ENCODE results near the gene C19orf73.

DNA sequence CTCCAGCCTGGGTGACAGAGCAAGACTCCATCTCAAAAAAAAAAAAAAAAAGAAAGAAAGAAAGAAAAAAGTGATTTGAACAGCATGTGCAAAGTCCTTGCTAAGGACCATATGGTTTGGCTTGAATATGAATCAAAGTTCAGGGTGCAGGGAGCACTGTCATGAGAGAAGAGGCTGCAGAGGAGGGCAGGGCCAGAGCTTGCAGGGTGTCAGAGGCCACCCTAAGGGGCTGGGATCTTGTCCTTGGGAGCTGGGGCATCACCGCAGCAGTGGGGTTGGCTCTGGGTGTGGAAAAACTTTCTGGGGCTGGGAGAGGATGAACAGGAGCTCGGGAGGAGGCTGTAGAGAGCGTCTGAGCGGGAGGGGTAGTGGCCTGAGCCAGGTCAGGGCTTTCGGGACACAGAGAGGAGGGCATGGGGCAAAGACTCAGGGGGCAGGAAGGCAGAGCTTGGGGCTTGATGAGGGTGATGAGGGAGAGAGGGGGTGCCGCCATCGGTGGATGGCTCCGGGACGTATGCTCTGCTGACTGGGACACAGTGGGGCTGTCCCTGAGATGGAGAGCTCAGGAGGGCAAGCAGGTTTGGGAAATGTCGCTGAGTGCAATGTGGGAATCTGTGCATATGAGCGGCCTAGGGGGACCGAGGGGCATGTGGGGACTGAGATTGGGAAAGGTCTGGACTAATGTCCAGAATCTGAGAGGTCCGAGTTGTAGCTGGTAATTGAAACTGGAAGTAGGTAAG is 41.7 kb upstream of the C19orf73 start:
- TF ChIP-seq, protein P1, sequence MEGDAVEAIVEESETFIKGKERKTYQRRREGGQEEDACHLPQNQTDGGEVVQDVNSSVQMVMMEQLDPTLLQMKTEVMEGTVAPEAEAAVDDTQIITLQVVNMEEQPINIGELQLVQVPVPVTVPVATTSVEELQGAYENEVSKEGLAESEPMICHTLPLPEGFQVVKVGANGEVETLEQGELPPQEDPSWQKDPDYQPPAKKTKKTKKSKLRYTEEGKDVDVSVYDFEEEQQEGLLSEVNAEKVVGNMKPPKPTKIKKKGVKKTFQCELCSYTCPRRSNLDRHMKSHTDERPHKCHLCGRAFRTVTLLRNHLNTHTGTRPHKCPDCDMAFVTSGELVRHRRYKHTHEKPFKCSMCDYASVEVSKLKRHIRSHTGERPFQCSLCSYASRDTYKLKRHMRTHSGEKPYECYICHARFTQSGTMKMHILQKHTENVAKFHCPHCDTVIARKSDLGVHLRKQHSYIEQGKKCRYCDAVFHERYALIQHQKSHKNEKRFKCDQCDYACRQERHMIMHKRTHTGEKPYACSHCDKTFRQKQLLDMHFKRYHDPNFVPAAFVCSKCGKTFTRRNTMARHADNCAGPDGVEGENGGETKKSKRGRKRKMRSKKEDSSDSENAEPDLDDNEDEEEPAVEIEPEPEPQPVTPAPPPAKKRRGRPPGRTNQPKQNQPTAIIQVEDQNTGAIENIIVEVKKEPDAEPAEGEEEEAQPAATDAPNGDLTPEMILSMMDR (IDR thresholded peaks at IDR 0.05), result no peak
- no peak for TF ChIP-seq ZFX (IDR thresholded peaks at IDR 0.05; ENCODE audit: borderline replicate concordance)

Data from 22Rv1 (cell line).